WTC11 (cell line): Measurements from ENCODE around the gene NEURL2. TPM values are rescaled to one million over a fixed set of nuclear protein-coding genes. Genes with fewer than 3 reads are reported as not detected.

Experiments
- ATAC-seq: fragments of 200-7000 bp; cut with Tn5 transposase; 2 replicates; pipeline ENCODE4 v1.10.0; 2021; ENCODE audit warnings: mild to moderate bottlenecking, moderate library complexity
- CTCF ChIA-PET: fragments of 300-600 bp; sonication (Branson Sonifier 250); formaldehyde crosslinking; loops from one replicate; lab custom pipeline; 2021; ENCODE audit warnings: antibody characterized with exemption; lab: Charles Lee
- POLR2A ChIA-PET: fragments of 350-600 bp; sonication (Branson Sonifier 250); formaldehyde crosslinking; loops from one replicate; lab custom pipeline; 2021; ENCODE audit warnings: antibody characterized with exemption; lab: Charles Lee
- DNase-seq: peaks from one replicate; pipeline ENCODE4 v3.0.0; 2021; ENCODE audit warnings: low spot score
- H3K27ac Mint-ChIP-seq: 2 replicates; pipeline ENCODE4 v1.8.0; 2021; ENCODE audit warnings: mixed read lengths
- H3K27me3 Mint-ChIP-seq: 2 replicates; pipeline ENCODE4 v1.8.0; 2021; ENCODE audit warnings: low read depth, mild to moderate bottlenecking, moderate library complexity, mixed read lengths
- H3K36me3 Mint-ChIP-seq: 2 replicates; pipeline ENCODE4 v1.8.0; 2021; ENCODE audit warnings: mixed read lengths
- H3K4me1 Mint-ChIP-seq: 2 replicates; pipeline ENCODE4 v1.8.0; 2022; ENCODE audit warnings: mixed read lengths
- H3K4me3 Mint-ChIP-seq: 2 replicates; pipeline ENCODE4 v1.8.0; 2021; ENCODE audit warnings: mild to moderate bottlenecking, moderate library complexity, mixed read lengths
- H3K9me3 Mint-ChIP-seq: 2 replicates; pipeline ENCODE4 v1.8.0; 2021; ENCODE audit warnings: mixed read lengths
- ATF1 ChIP-seq: sonication (generic); formaldehyde crosslinking; IDR thresholded peaks from 2 replicates; pipeline ENCODE4 v1.8.1; 2023; ENCODE audit warnings: mild to moderate bottlenecking, moderate library complexity, missing genetic modification reagents
- ATF2 ChIP-seq: sonication (generic); formaldehyde crosslinking; IDR thresholded peaks from 2 replicates; pipeline ENCODE4 v1.8.1; 2022; ENCODE audit warnings: low read depth, missing genetic modification reagents, borderline replicate concordance
- CDX4 ChIP-seq: fragments of 250-450 bp; sonication (Bioruptor Pico); IDR thresholded peaks from 2 replicates; pipeline ENCODE4 v1.9.0; 2021; ENCODE audit warnings: moderate library complexity, mild to moderate bottlenecking, inconsistent platforms, borderline replicate concordance
- CREM ChIP-seq: sonication (generic); formaldehyde crosslinking; IDR thresholded peaks from 2 replicates; pipeline ENCODE4 v1.8.1; 2022; ENCODE audit warnings: mild to moderate bottlenecking, missing genetic modification reagents, moderate library complexity
- ELF4 ChIP-seq: sonication (generic); formaldehyde crosslinking; IDR thresholded peaks from 2 replicates; pipeline ENCODE4 v1.8.1; 2022; ENCODE audit warnings: low read depth, mild to moderate bottlenecking, moderate library complexity, missing genetic modification reagents
- EMX1 ChIP-seq: fragments of 250-450 bp; sonication (Bioruptor Pico); IDR thresholded peaks from 2 replicates; pipeline ENCODE4 v1.8.0; 2021; ENCODE audit warnings: mild to moderate bottlenecking
- FOXK1 ChIP-seq: sonication (generic); formaldehyde crosslinking; IDR thresholded peaks from 2 replicates; pipeline ENCODE4 v1.8.0; 2022; ENCODE audit warnings: mild to moderate bottlenecking, moderate library complexity, missing genetic modification reagents
- FOXP1 ChIP-seq: sonication (generic); formaldehyde crosslinking; IDR thresholded peaks from 2 replicates; pipeline ENCODE4 v1.8.0; 2022; ENCODE audit warnings: missing genetic modification reagents, mild to moderate bottlenecking, moderate library complexity, borderline replicate concordance
- FOXP4 ChIP-seq: sonication (generic); formaldehyde crosslinking; IDR thresholded peaks from 2 replicates; pipeline ENCODE4 v1.8.0; 2022; ENCODE audit warnings: mild to moderate bottlenecking, missing genetic modification reagents
- GRHL2 ChIP-seq: fragments of 250-450 bp; sonication (Bioruptor Pico); IDR thresholded peaks from 2 replicates; pipeline ENCODE4 v1.8.0; 2022; ENCODE audit warnings: mild to moderate bottlenecking, moderate library complexity; ENCODE audit not compliant: insufficient replicate concordance, severe bottlenecking
- IRF1 ChIP-seq: sonication (generic); formaldehyde crosslinking; IDR thresholded peaks from 2 replicates; pipeline ENCODE4 v1.8.0; 2023; ENCODE audit warnings: missing genetic modification reagents
- MAX ChIP-seq: sonication (generic); formaldehyde crosslinking; IDR thresholded peaks from 2 replicates; pipeline ENCODE4 v1.8.0; 2022; ENCODE audit warnings: mild to moderate bottlenecking, missing genetic modification reagents
- NFATC4 ChIP-seq: fragments of 250-450 bp; sonication (Bioruptor Pico); IDR thresholded peaks from 2 replicates; pipeline ENCODE4 v1.9.0; 2021; ENCODE audit warnings: mild to moderate bottlenecking
- NFE2L1 ChIP-seq: sonication (generic); formaldehyde crosslinking; IDR thresholded peaks from 2 replicates; pipeline ENCODE4 v1.8.1; 2023; ENCODE audit warnings: missing genetic modification reagents
- NFYB ChIP-seq: sonication (generic); formaldehyde crosslinking; conservative IDR thresholded peaks from 2 replicates; pipeline ENCODE4 v1.8.0; 2022; ENCODE audit warnings: low read depth, missing genetic modification reagents
- PREB ChIP-seq: sonication (generic); formaldehyde crosslinking; IDR thresholded peaks from 2 replicates; pipeline ENCODE4 v1.8.1; 2022; ENCODE audit warnings: mild to moderate bottlenecking, missing genetic modification reagents, moderate library complexity, borderline replicate concordance
- SP1 ChIP-seq: sonication (generic); formaldehyde crosslinking; conservative IDR thresholded peaks from 2 replicates; pipeline ENCODE4 v1.8.1; 2022; ENCODE audit warnings: missing genetic modification reagents
- TEAD4 ChIP-seq: sonication (generic); formaldehyde crosslinking; IDR thresholded peaks from 2 replicates; pipeline ENCODE4 v1.8.0; 2022; ENCODE audit warnings: mild to moderate bottlenecking, missing genetic modification reagents
- USF1 ChIP-seq: sonication (generic); formaldehyde crosslinking; IDR thresholded peaks from 2 replicates; pipeline ENCODE4 v1.8.0; 2022; ENCODE audit warnings: mild to moderate bottlenecking, missing genetic modification reagents
- ZNF281 ChIP-seq: sonication (generic); formaldehyde crosslinking; IDR thresholded peaks from 2 replicates; pipeline ENCODE4 v1.8.0; 2023; ENCODE audit warnings: mild to moderate bottlenecking, missing genetic modification reagents
- ZNF423 ChIP-seq: fragments of 250-450 bp; sonication (Bioruptor Pico); IDR thresholded peaks from 2 replicates; pipeline ENCODE4 v2.1.2; 2022; ENCODE audit warnings: mild to moderate bottlenecking, moderate library complexity
- total RNA-seq: library from RNA; stranded (reverse); gene quantifications from 3 replicates; pipeline ENCODE4 v1.2.3, GENCODE V29; 2021

The NEURL2 gene
- total RNA-seq, 1 experiment from 2014 or later, result 6.6 TPM

- no peak for TF ChIP-seq USF1 (CRISPR knock-in tag)
- TF ChIP-seq PREB, result no peak
- TF ChIP-seq CDX4 (CRISPR knock-in tag), result no peak
- no peak for TF ChIP-seq FOXP1 (CRISPR knock-in tag)
- no peak for TF ChIP-seq NFATC4 (CRISPR knock-in tag)
- no peak for TF ChIP-seq TEAD4
- no peak for TF ChIP-seq CREM (CRISPR knock-in tag)
- TF ChIP-seq, all 79 proteins: peak for 0
Observed at GRCh38 chr20:45940469-45940868, 49.5 kb upstream of the NEURL2 start (continued).

GRCh38 chr20:45940053-45940452 is 49.0 kb upstream of the NEURL2 start:
- H3K4me1 Mint-ChIP-seq, result peaks cover 27% of the 10 kb centered on the region
- no peak for ATAC-seq
- no peak for DNase-seq
- H3K36me3 Mint-ChIP-seq, result peaks cover 52% of the 10 kb centered on the region
- CTCF ChIA-PET, result no interaction called here
- no peak overlapping the region for H3K27ac Mint-ChIP-seq
- no peaks in the 10 kb centered on the region for H3K9me3 Mint-ChIP-seq
- no peaks in the 10 kb centered on the region for H3K27me3 Mint-ChIP-seq
- no peak overlapping the region for H3K4me3 Mint-ChIP-seq
- POLR2A ChIA-PET, result no interaction called here
- TF ChIP-seq NFATC4 (CRISPR knock-in tag), result no peak
- TF ChIP-seq GRHL2, result no peak
- no peak for TF ChIP-seq ELF4 (CRISPR knock-in tag)
- TF ChIP-seq MAX, result no peak
- no peak for TF ChIP-seq ATF1
- no peak for TF ChIP-seq PREB

GRCh38 chr20:45938727-45939438 is 47.9 kb upstream of the NEURL2 start:
- POLR2A ChIA-PET, result interaction anchor here (0.6 to 1.0 kb wide), 3 partner anchors 13 to 28 kb away, joined by 3 read pairs; partner anchors contain the start of gene PLTP
- Mint-ChIP-seq H3K4me3 (peak overlapping the region; percentile 34; the same call in 1 of the 2 replicates), H3K27ac (peak overlapping the region; percentile 89), H3K9me3 (no peaks in the 10 kb centered on the region), H3K4me1 (peaks cover 27% of the 10 kb centered on the region), H3K36me3 (peaks cover 41% of the 10 kb centered on the region), H3K27me3 (no peaks in the 10 kb centered on the region)
- CTCF ChIA-PET, result interaction anchor here (0.8 to 5.0 kb wide), 5 partner anchors 19 to 74 kb away, joined by 3 to 48 read pairs (median 11); partner anchors contain the start of gene PLTP
- ATAC-seq (peak; percentile 29), DNase-seq (peak; percentile 54)
- TF ChIP-seq FOXK1 (no peak), NFYB (CRISPR knock-in tag) (peak; percentile 44), ATF2 (CRISPR knock-in tag) (no peak), SP1 (CRISPR knock-in tag) (peak; percentile 15; the same call in 1 of the 2 replicates), ZNF423 (CRISPR knock-in tag) (peak; percentile 99), EMX1 (no peak), IRF1 (0 out of 2 replicates have a peak, but pooled peaks have one; percentile 24), NFE2L1 (CRISPR knock-in tag) (0 out of 2 replicates have a peak, but pooled peaks have one; percentile 29), ZNF281 (CRISPR knock-in tag) (0 out of 2 replicates have a peak, but pooled peaks have one; percentile 33), FOXP4 (CRISPR knock-in tag) (no peak)
